ENCODE measurements around the gene CYB5R2.

Gene CYB5R2

GRCh38 chr11:7648264-7648663, 25.0 kb downstream of the CYB5R2 start:
- Histone ChIP-seq H3K79me2 (ENCODE audit: insufficient read depth, low read length) (no peaks in the 10 kb centered on the region), H3F3A (ENCODE audit: low read depth) (no peaks in the 10 kb centered on the region), H3K4me1 (ENCODE audit: insufficient read depth, low read length, poor library complexity, severe bottlenecking) (no peaks in the 10 kb centered on the region), H4K20me1 (ENCODE audit: insufficient read depth, low read length, poor library complexity, severe bottlenecking) (no peaks in the 10 kb centered on the region), H2AFZ (ENCODE audit: low read length) (no peak overlapping the region), H3K9ac (ENCODE audit: low read depth, low read length, poor library complexity, severe bottlenecking) (no peak overlapping the region), H3K27me3 (ENCODE audit: insufficient read depth, low read length, poor library complexity, severe bottlenecking) (no peaks in the 10 kb centered on the region), H3K9me3 (ENCODE audit: insufficient read depth, low read depth, low read length) (no peaks in the 10 kb centered on the region), H3K36me3 (ENCODE audit: insufficient read depth, low read length) (no peaks in the 10 kb centered on the region), H3K9me2 (replicated peaks; ENCODE audit: low read depth, low read length) (no peaks in the 10 kb centered on the region), H3K4me3 (ENCODE audit: low read length, poor library complexity, severe bottlenecking) (no peak overlapping the region), H3K4me2 (ENCODE audit: low read depth, low read length, poor library complexity, severe bottlenecking) (no peak overlapping the region)
- TF ChIP-seq CTCF (conservative IDR thresholded peaks at IDR 0.05; ENCODE audit: low read length), result no peak
- TF ChIP-seq EZH2phosphoT487 (IDR thresholded peaks at IDR 0.05; ENCODE audit: borderline replicate concordance), result no peak

DNA sequence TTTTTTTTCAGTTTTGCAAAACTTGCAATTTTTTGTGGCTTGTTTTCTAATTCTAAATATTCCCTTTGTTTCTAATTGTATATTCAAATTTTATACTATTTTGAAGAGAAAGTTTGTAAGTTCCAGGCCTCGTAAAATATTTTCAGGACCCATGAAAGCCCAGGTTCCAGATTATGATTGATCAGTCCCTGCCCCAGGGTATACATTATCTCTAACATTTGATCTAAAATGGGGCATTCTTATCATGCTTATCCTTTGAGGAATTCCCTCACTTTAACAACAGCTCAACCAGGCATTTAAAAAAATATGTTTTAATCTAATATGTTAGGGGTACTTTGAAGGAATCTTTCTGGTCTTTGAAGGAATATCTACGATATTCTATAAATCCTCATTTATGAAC, 26.4 kb downstream of the CYB5R2 start:
- Histone ChIP-seq H3K4me2 (ENCODE audit: low read depth, low read length, poor library complexity, severe bottlenecking) (no peak overlapping the region), H3K4me3 (ENCODE audit: low read length, poor library complexity, severe bottlenecking) (no peak overlapping the region), H3K9me3 (ENCODE audit: insufficient read depth, low read depth, low read length) (no peaks in the 10 kb centered on the region), H3K79me2 (ENCODE audit: insufficient read depth, low read length) (no peaks in the 10 kb centered on the region), H3K36me3 (ENCODE audit: insufficient read depth, low read length) (no peaks in the 10 kb centered on the region), H4K20me1 (ENCODE audit: insufficient read depth, low read length, poor library complexity, severe bottlenecking) (no peaks in the 10 kb centered on the region), H3K4me1 (ENCODE audit: insufficient read depth, low read length, poor library complexity, severe bottlenecking) (no peaks in the 10 kb centered on the region), H3F3A (ENCODE audit: low read depth) (no peaks in the 10 kb centered on the region), H3K9me2 (replicated peaks; ENCODE audit: low read depth, low read length) (no peaks in the 10 kb centered on the region), H3K27me3 (ENCODE audit: insufficient read depth, low read length, poor library complexity, severe bottlenecking) (peaks cover 5% of the 10 kb centered on the region), H2AFZ (ENCODE audit: low read length) (no peak overlapping the region), H3K9ac (ENCODE audit: low read depth, low read length, poor library complexity, severe bottlenecking) (no peak overlapping the region)
- TF ChIP-seq EZH2phosphoT487 (IDR thresholded peaks at IDR 0.05; ENCODE audit: borderline replicate concordance) (no peak), CTCF (conservative IDR thresholded peaks at IDR 0.05; ENCODE audit: low read length) (no peak)

GRCh38 chr11:7645206-7645605, 28.1 kb downstream of the CYB5R2 start:
- Histone ChIP-seq H3K27me3 (ENCODE audit: insufficient read depth, low read length, poor library complexity, severe bottlenecking) (peaks cover 5% of the 10 kb centered on the region), H3K4me3 (ENCODE audit: low read length, poor library complexity, severe bottlenecking) (no peak overlapping the region), H3K9ac (ENCODE audit: low read depth, low read length, poor library complexity, severe bottlenecking) (no peak overlapping the region), H3K36me3 (ENCODE audit: insufficient read depth, low read length) (no peaks in the 10 kb centered on the region), H3K4me2 (ENCODE audit: low read depth, low read length, poor library complexity, severe bottlenecking) (no peak overlapping the region), H3K79me2 (ENCODE audit: insufficient read depth, low read length) (no peaks in the 10 kb centered on the region), H3K9me3 (ENCODE audit: insufficient read depth, low read depth, low read length) (no peaks in the 10 kb centered on the region), H4K20me1 (ENCODE audit: insufficient read depth, low read length, poor library complexity, severe bottlenecking) (no peaks in the 10 kb centered on the region), H2AFZ (ENCODE audit: low read length) (no peak overlapping the region), H3F3A (ENCODE audit: low read depth) (no peaks in the 10 kb centered on the region), H3K4me1 (ENCODE audit: insufficient read depth, low read length, poor library complexity, severe bottlenecking) (no peaks in the 10 kb centered on the region), H3K9me2 (replicated peaks; ENCODE audit: low read depth, low read length) (no peaks in the 10 kb centered on the region)
- no peak for TF ChIP-seq CTCF (conservative IDR thresholded peaks at IDR 0.05; ENCODE audit: low read length)
- TF ChIP-seq EZH2phosphoT487 (IDR thresholded peaks at IDR 0.05; ENCODE audit: borderline replicate concordance), result no peak

Measured in Loucy (cell line).